Fibroblast of skin of left quadriceps (primary cell): ENCODE data around the gene ZNF28.
"Not testable (repeated sequence)": the region's sequence is repeated elsewhere in the genome, so short reads cannot be mapped to it uniquely, and the experiment has no call there.

ENCODE experiments used
- DNase-seq, 2 experiments: peaks; one replicate each; pipeline ENCODE4 v3.0.0-alpha.2; 2013; ENCODE audit warnings: low read depth in 2 of 2

The ZNF28 gene

GRCh38 chr19:52821204-52821960 lies at the start of gene ZNF28:
Gene ZNF28 (minus strand): TSS chr19:52821633. CDS start chr19:52817958, 3,675 bp downstream.
- DNase-seq: peak; percentile 3 to 10

- not testable (repeated sequence) for DNase-seq
Measured at GRCh38 chr19:52868031-52868430, 46.6 kb upstream of the ZNF28 start.

- peak; percentile 20 to 26 for DNase-seq
Measured at GRCh38 chr19:52857378-52858191, 36.2 kb upstream of the ZNF28 start, which contains the start of gene ZNF468. Gene ZNF468 (minus strand): TSS chr19:52857619. CDS start chr19:52854272, 3,347 bp downstream.

- not testable (repeated sequence) for DNase-seq
Measured at GRCh38 chr19:52856540-52857377, 35.3 kb upstream of the ZNF28 start.

- DNase-seq: not testable (repeated sequence)
Measured at GRCh38 chr19:52847352-52847751, 25.9 kb upstream of the ZNF28 start.

GRCh38 chr19:52840825-52841465 lies 19.5 kb upstream of the ZNF28 start:
- DNase-seq: not testable (repeated sequence)

GRCh38 chr19:52834289-52834688 lies 12.9 kb upstream of the ZNF28 start:
- not testable (repeated sequence) for DNase-seq

GRCh38 chr19:52833541-52833940 lies 12.1 kb upstream of the ZNF28 start:
- DNase-seq: not testable (repeated sequence)

- not testable (repeated sequence) for DNase-seq
Measured at GRCh38 chr19:52829866-52830265, 8.4 kb upstream of the ZNF28 start.

- no peak for DNase-seq
Measured at GRCh38 chr19:52825765-52826164, 4.3 kb upstream of the ZNF28 start.

- no peak for DNase-seq
Measured at GRCh38 chr19:52823676-52824075, 2.2 kb upstream of the ZNF28 start.

- DNase-seq: not testable (repeated sequence)
Measured at GRCh38 chr19:52820472-52821203, 795 bp downstream of the ZNF28 start.

GRCh38 chr19:52809801-52810200 lies 11.6 kb downstream of the ZNF28 start:
- DNase-seq: no peak

GRCh38 chr19:52799950-52800640 lies 21.3 kb downstream of the ZNF28 start:
- not testable (repeated sequence) for DNase-seq

- DNase-seq: no peak
Measured at GRCh38 chr19:52789440-52789839, 32.0 kb downstream of the ZNF28 start.

GRCh38 chr19:52786464-52787354 lies 34.7 kb downstream of the ZNF28 start, which contains the start of gene ZNF600:
Gene ZNF600 (minus strand): TSS chr19:52786791. CDS start chr19:52778888, 7,903 bp downstream.
- peak in 1 of 2 experiments; percentile 4 for DNase-seq

- DNase-seq: no peak
Measured at GRCh38 chr19:52786078-52786463, 35.4 kb downstream of the ZNF28 start.

- no peak for DNase-seq
Measured at GRCh38 chr19:52785506-52785905, 35.9 kb downstream of the ZNF28 start.

- DNase-seq: not testable (repeated sequence)
Measured at GRCh38 chr19:52782864-52783263, 38.6 kb downstream of the ZNF28 start.
